ENCODE results near the gene C16orf78. TPM values are rescaled to one million over a fixed set of nuclear protein-coding genes. Genes with fewer than 3 reads are reported as not detected.

C16orf78 gene
- total and polyA plus RNA-seq, 4 donors: not detected

DNA sequence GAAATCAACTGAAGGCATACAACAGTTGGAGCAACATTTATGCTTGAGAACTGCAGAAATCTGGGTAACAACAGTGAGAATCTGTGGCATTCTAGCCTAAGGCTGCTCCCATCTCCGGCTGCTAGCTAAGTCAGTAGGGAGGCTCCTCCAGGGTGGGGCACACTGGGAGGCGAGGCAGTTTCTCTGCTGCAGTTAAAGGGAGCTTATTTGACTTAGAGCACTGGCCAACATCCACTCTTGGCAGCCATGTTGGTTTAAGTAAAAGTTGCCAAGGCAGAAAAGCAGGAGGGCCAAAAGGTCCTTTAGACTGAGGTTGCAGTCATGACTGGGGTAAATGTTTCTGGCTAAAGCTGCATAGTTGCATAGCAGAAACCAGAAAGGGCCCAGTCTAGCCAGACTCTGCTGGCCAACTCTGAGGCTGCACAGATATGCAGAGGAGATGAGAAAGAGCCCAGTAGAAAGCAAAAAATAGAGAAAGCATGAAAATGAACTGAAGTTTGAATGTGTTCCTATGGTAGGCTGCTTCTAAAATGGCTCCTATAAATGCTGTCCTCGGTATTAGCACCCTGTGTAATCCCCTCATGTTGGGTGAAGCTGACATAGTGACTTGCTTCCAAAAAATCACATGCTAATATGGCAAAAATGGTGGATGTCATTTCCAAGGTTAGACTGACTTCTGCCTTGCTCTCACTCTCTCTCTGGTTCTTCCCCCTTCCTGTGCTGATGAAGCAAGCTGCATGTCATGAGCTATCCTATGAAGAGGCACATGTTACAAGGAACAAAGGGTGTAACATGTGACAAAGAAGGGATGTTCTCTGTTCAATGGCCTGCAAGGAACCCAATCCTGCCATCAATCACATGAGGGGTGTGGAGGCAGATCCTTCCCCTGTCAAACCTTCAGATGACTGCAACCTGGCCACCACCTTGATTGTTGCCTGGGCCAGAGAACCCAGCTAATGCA, 3.7 kb upstream of the C16orf78 start:
- no peaks in the 10 kb centered on the region for H3K9me3 ChIP-seq (ENCODE audit: control insufficient read depth, low read length)
- no peak overlapping the region for H3K4me3 ChIP-seq (ENCODE audit: low read length in 2 of 2)
- no peaks in the 10 kb centered on the region for H3K27me3 ChIP-seq (ENCODE audit: control insufficient read depth in 1 of 2, insufficient read depth in 2 of 2, low read length in 1 of 2)
- ATAC-seq (ENCODE audit: low FRiP score) (peak; percentile 59), DNase-seq (no peak)
- H3K4me1 ChIP-seq (ENCODE audit: control insufficient read depth in 1 of 2, insufficient read depth in 2 of 2, low read length in 2 of 2): no peaks in the 10 kb centered on the region
- intact Hi-C loops (cut with DNase I): no loop called here
- 29 to 34% methylated on average over 3 of the region's 3 CpGs for WGBS, 2 donors
- H3K27ac ChIP-seq (ENCODE audit: low read depth in 1 of 2, low read length in 2 of 2): no peak overlapping the region
- no peaks in the 10 kb centered on the region for H3K36me3 ChIP-seq (ENCODE audit: control insufficient read depth in 1 of 2, insufficient read depth in 2 of 2, low read length in 1 of 2)

DNA sequence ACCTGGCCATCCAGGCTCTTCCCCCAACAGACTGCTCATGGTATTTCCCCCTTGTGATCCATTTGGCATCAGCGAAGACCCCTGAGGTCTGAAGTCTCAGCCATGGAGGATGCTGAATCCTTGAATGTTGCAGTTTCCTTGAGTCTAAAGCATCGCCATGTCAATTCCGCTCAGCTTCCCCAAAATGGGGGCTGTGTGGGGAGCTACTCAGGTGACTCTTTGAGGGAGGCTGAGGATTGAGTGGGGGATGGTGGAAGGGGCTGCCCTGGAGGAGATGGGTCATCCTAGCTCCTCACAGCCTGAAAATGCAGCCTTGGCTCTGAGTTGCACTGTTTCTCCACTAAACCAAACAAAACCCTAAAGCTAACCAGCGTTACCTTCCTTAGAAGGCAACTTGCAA, 2.6 kb downstream of the C16orf78 start:
- Histone ChIP-seq H3K4me1 (ENCODE audit: control insufficient read depth in 1 of 2, insufficient read depth in 2 of 2, low read length in 2 of 2) (no peaks in the 10 kb centered on the region), H3K27ac (ENCODE audit: low read depth in 1 of 2, low read length in 2 of 2) (no peak overlapping the region), H3K9me3 (ENCODE audit: control insufficient read depth, low read length) (no peaks in the 10 kb centered on the region), H3K36me3 (ENCODE audit: control insufficient read depth in 1 of 2, insufficient read depth in 2 of 2, low read length in 1 of 2) (no peaks in the 10 kb centered on the region), H3K4me3 (ENCODE audit: low read length in 2 of 2) (no peak overlapping the region), H3K27me3 (ENCODE audit: control insufficient read depth in 1 of 2, insufficient read depth in 2 of 2, low read length in 1 of 2) (no peaks in the 10 kb centered on the region)
- ATAC-seq (ENCODE audit: low FRiP score) (no peak), DNase-seq (no peak)
- intact Hi-C loops (cut with DNase I): no loop called here
- WGBS, 2 donors: 86 to 93% methylated on average over 4 of the region's 4 CpGs

DNA sequence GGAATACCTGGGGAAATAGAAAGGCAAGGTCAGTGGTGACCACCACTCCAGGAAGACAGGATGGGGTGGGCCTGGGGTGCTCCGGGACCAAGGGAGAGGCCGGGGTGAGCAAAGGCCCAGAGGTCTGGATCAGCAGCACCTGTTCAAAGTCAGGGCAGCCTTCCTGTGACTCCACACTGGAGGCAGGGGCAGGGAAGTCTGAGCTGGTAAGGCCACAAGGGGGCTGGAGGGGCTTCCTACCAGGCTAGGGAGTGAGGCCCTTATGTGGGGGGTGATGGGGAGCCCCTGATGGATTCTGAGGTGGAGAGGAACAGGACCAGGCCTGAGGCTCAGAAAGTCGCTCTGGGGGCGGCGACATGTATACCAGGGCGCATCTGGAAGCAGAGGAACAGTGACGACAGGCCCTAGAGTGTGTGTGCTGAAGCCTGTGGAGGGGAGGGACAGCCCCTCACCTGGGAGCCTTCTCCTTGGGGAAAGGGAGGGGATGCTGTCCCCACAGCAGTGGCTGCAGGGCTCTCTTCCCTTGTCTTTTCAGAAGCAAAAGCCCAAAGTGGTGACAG, 3.7 kb downstream of the C16orf78 start:
- Histone ChIP-seq H3K4me3 (ENCODE audit: low read length in 2 of 2) (no peak overlapping the region), H3K4me1 (ENCODE audit: control insufficient read depth in 1 of 2, insufficient read depth in 2 of 2, low read length in 2 of 2) (no peaks in the 10 kb centered on the region), H3K27me3 (ENCODE audit: control insufficient read depth in 1 of 2, insufficient read depth in 2 of 2, low read length in 1 of 2) (no peaks in the 10 kb centered on the region), H3K36me3 (ENCODE audit: control insufficient read depth in 1 of 2, insufficient read depth in 2 of 2, low read length in 1 of 2) (no peaks in the 10 kb centered on the region), H3K27ac (ENCODE audit: low read depth in 1 of 2, low read length in 2 of 2) (no peak overlapping the region), H3K9me3 (ENCODE audit: control insufficient read depth, low read length) (no peaks in the 10 kb centered on the region)
- ATAC-seq (ENCODE audit: low FRiP score) (no peak), DNase-seq (no peak)
- intact Hi-C loops (cut with DNase I): no loop called here
- WGBS, 2 donors: 84 to 86% methylated on average over 7 of the region's 7 CpGs

DNA sequence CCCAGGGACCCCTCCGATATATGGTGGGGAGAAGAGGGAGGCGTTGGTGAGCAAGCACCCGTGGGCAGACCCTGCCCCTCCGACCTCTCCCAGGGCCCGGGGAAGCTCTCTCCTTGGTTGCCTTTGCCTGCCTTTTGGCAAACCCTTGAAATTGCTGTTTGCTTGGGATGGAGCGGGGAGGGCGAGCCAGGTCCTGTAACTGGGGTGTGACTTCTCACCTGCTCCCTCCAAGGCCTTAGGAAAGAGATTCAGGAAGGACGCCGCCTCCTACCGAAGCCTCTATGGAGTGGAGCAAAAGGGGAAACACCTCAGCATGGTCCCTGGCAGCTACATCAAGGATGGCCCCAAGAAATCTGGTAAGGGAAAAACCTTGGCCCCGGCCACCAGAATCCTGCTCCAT, 4.6 kb downstream of the C16orf78 start:
- Histone ChIP-seq H3K27me3 (ENCODE audit: control insufficient read depth in 1 of 2, insufficient read depth in 2 of 2, low read length in 1 of 2) (no peaks in the 10 kb centered on the region), H3K4me3 (ENCODE audit: low read length in 2 of 2) (no peak overlapping the region), H3K27ac (ENCODE audit: low read depth in 1 of 2, low read length in 2 of 2) (no peak overlapping the region), H3K36me3 (ENCODE audit: control insufficient read depth in 1 of 2, insufficient read depth in 2 of 2, low read length in 1 of 2) (no peaks in the 10 kb centered on the region), H3K9me3 (ENCODE audit: control insufficient read depth, low read length) (peaks cover 1% of the 10 kb centered on the region), H3K4me1 (ENCODE audit: control insufficient read depth in 1 of 2, insufficient read depth in 2 of 2, low read length in 2 of 2) (no peaks in the 10 kb centered on the region)
- ATAC-seq (ENCODE audit: low FRiP score) (no peak), DNase-seq (no peak)
- intact Hi-C loops (cut with DNase I): no loop called here
- WGBS, 2 donors: 45 to 63% methylated on average over 11 of the region's 11 CpGs

DNA sequence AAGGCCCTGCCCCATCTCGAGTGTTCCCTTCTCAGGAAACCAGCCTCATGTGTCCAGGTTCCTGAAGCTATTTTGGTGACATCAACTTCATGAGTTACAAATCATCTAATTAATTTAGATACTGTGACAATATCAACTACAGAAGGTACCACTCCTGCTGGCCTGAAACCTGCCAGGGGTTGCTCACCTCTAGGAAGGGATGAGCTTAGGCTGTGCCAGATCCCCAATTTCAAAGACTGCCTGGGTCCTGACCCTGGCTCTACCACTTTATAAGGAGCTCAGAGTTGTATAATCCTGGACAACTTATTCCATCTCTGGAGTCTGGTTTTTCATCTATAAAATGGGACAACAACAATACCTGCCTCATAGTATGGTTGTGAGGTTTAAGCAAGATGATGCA, 5.2 kb downstream of the C16orf78 start:
- Histone ChIP-seq H3K27me3 (ENCODE audit: control insufficient read depth in 1 of 2, insufficient read depth in 2 of 2, low read length in 1 of 2) (no peaks in the 10 kb centered on the region), H3K4me1 (ENCODE audit: control insufficient read depth in 1 of 2, insufficient read depth in 2 of 2, low read length in 2 of 2) (no peaks in the 10 kb centered on the region), H3K36me3 (ENCODE audit: control insufficient read depth in 1 of 2, insufficient read depth in 2 of 2, low read length in 1 of 2) (no peaks in the 10 kb centered on the region), H3K9me3 (ENCODE audit: control insufficient read depth, low read length) (peaks cover 1% of the 10 kb centered on the region), H3K4me3 (ENCODE audit: low read length in 2 of 2) (no peak overlapping the region), H3K27ac (ENCODE audit: low read depth in 1 of 2, low read length in 2 of 2) (no peak overlapping the region)
- no peak for ATAC-seq (ENCODE audit: low FRiP score)
- intact Hi-C loops (cut with DNase I): no loop called here
- DNase-seq: no peak
- 53 to 58% methylated on average over 1 of the region's 1 CpG for WGBS, 2 donors

DNA sequence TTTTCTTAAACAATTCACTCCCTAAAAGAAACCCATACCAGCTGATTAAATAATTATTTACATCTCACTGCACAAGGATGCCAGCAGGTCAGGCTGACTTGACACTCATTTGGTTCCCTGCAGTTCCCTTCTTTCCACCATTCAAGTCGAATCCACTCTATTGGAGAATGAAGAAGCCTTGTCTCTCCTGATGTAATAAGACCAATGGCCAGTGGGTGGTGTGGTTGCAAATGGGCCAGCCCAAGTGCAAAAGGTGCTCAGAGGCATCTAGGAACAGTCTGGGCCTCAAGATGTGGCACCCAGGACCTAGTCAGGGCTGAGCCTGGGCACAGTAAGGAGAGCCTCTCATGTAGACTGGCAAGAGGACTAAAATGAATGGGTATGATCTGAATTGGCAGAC, 9.3 kb downstream of the C16orf78 start:
- no peak overlapping the region for H3K27ac ChIP-seq (ENCODE audit: low read depth in 1 of 2, low read length in 2 of 2)
- 36 to 56% methylated on average over 1 of the region's 1 CpG for WGBS, 2 donors
- intact Hi-C loops (cut with DNase I): no loop called here
- H3K36me3 ChIP-seq (ENCODE audit: control insufficient read depth in 1 of 2, insufficient read depth in 2 of 2, low read length in 1 of 2): no peaks in the 10 kb centered on the region
- H3K4me3 ChIP-seq (ENCODE audit: low read length in 2 of 2): no peak overlapping the region
- peaks cover 3% of the 10 kb centered on the region for H3K9me3 ChIP-seq (ENCODE audit: control insufficient read depth, low read length)
- no peaks in the 10 kb centered on the region for H3K4me1 ChIP-seq (ENCODE audit: control insufficient read depth in 1 of 2, insufficient read depth in 2 of 2, low read length in 2 of 2)
- ATAC-seq (ENCODE audit: low FRiP score) (no peak), DNase-seq (no peak)
- H3K27me3 ChIP-seq (ENCODE audit: control insufficient read depth in 1 of 2, insufficient read depth in 2 of 2, low read length in 1 of 2): no peaks in the 10 kb centered on the region

DNA sequence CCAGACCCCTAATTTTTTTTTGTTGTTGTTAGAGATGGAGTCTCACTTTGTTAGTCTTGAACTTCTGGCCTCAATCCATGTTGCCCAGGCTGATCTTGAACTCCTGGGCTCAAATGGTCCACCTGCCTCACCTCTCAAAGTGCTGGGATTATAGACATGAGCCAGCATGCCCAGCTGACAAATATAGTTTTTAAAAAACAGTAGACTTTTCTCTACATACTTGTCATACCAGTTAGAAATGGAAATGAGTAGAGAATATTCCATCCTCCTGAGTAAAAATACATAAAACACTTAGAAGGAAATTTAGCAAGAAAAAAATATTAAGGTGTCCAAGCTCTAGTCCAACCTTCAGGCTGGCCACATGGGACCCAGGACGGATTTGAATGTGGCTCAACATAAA, 21.4 kb downstream of the C16orf78 start:
- Histone ChIP-seq H3K4me1 (ENCODE audit: control insufficient read depth in 1 of 2, insufficient read depth in 2 of 2, low read length in 2 of 2) (no peaks in the 10 kb centered on the region), H3K27ac (ENCODE audit: low read depth in 1 of 2, low read length in 2 of 2) (no peak overlapping the region), H3K4me3 (ENCODE audit: low read length in 2 of 2) (no peak overlapping the region), H3K27me3 (ENCODE audit: control insufficient read depth in 1 of 2, insufficient read depth in 2 of 2, low read length in 1 of 2) (no peaks in the 10 kb centered on the region), H3K9me3 (ENCODE audit: control insufficient read depth, low read length) (no peaks in the 10 kb centered on the region), H3K36me3 (ENCODE audit: control insufficient read depth in 1 of 2, insufficient read depth in 2 of 2, low read length in 1 of 2) (no peaks in the 10 kb centered on the region)
- intact Hi-C loops (cut with DNase I): no loop called here
- DNase-seq (no peak), ATAC-seq (ENCODE audit: low FRiP score) (no peak)
- 39 to 56% methylated on average over 1 of the region's 1 CpG for WGBS, 2 donors

DNA sequence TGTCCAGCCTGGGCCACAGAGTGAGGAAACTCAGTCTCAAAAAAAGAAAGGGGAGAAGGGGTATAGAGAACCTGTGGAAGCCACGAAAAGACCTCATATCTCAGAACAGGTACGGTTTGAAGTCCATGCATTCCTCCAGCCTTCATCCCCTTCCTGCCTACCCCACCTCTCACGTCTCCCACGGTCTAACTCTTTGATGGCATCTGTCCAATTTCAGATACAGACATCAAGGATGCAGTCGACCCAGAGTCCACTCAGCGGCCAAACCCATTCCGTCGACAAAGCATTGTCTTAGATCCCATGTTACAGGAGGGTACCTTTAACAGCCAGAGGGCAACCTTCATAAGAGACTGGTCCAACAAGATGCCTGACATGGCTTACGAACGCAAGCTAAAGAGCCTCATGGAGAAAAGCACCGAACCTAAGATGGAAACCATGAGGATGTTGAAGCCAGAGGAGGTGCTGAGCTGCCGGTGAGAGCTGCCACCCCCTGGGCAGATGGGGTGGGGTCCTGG, 22.7 kb downstream of the C16orf78 start:
- Histone ChIP-seq H3K27me3 (ENCODE audit: control insufficient read depth in 1 of 2, insufficient read depth in 2 of 2, low read length in 1 of 2) (no peaks in the 10 kb centered on the region), H3K36me3 (ENCODE audit: control insufficient read depth in 1 of 2, insufficient read depth in 2 of 2, low read length in 1 of 2) (no peaks in the 10 kb centered on the region), H3K4me3 (ENCODE audit: low read length in 2 of 2) (no peak overlapping the region), H3K27ac (ENCODE audit: low read depth in 1 of 2, low read length in 2 of 2) (no peak overlapping the region), H3K4me1 (ENCODE audit: control insufficient read depth in 1 of 2, insufficient read depth in 2 of 2, low read length in 2 of 2) (no peaks in the 10 kb centered on the region), H3K9me3 (ENCODE audit: control insufficient read depth, low read length) (no peaks in the 10 kb centered on the region)
- intact Hi-C loops (cut with DNase I): no loop called here
- WGBS, 2 donors: 82 to 85% methylated on average over 12 of the region's 12 CpGs
- no peak for DNase-seq
- no peak for ATAC-seq (ENCODE audit: low FRiP score)

DNA sequence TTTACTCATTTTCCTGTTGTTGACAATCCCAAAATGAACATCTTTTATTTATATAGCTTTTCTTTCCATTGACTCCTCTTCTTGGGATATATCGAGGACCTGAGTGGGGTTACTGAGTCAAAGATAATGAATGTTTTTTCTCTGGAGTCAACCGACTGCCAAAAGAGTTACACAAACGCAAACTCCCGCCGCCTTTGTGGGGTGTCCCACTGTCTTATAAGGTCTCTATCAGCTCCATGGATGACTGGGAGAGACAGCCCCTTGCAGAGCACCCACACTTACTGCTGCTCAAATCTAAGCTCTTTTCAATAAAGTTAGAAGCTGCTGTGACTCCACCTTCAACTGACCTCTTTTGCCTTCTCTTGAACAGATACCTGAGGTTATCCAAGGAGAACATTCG, 25.2 kb downstream of the C16orf78 start:
- DNase-seq: no peak
- H3K36me3 ChIP-seq (ENCODE audit: control insufficient read depth in 1 of 2, insufficient read depth in 2 of 2, low read length in 1 of 2): no peaks in the 10 kb centered on the region
- no peak overlapping the region for H3K27ac ChIP-seq (ENCODE audit: low read depth in 1 of 2, low read length in 2 of 2)
- 83 to 87% methylated on average over 6 of the region's 6 CpGs for WGBS, 2 donors
- H3K9me3 ChIP-seq (ENCODE audit: control insufficient read depth, low read length): peaks cover 2% of the 10 kb centered on the region
- no peaks in the 10 kb centered on the region for H3K27me3 ChIP-seq (ENCODE audit: control insufficient read depth in 1 of 2, insufficient read depth in 2 of 2, low read length in 1 of 2)
- intact Hi-C loops (cut with DNase I): no loop called here
- ATAC-seq (ENCODE audit: low FRiP score): no peak
- no peak overlapping the region for H3K4me3 ChIP-seq (ENCODE audit: low read length in 2 of 2)
- H3K4me1 ChIP-seq (ENCODE audit: control insufficient read depth in 1 of 2, insufficient read depth in 2 of 2, low read length in 2 of 2): no peaks in the 10 kb centered on the region

Data from aorta (tissue), 5 donors.